ENCODE measurements around the gene RBP3. TPM values are rescaled to one million over a fixed set of nuclear protein-coding genes. Genes with fewer than 3 reads are reported as not detected.

RBP3 gene
- total and polyA plus RNA-seq, 4 donors, result not detected

GRCh38 chr10:47370878-47371277, 22.7 kb downstream of the RBP3 start:
- Histone ChIP-seq H3K27ac (ENCODE audit: low read depth in 1 of 2, low read length in 2 of 2) (no peak overlapping the region), H3K27me3 (ENCODE audit: control insufficient read depth in 4 of 4, insufficient read depth in 4 of 4, low read length in 3 of 4) (peaks cover 0 to 3% (median 0%) of the 10 kb centered on the region in 4 donors), H3K4me1 (ENCODE audit: control insufficient read depth in 4 of 4, insufficient read depth in 4 of 4, low read length in 3 of 4) (no peaks in the 10 kb centered on the region), H3K9ac (ENCODE audit: low read depth in 1 of 2, low read length in 2 of 2) (no peak overlapping the region), H3K9me3 (ENCODE audit: control insufficient read depth in 4 of 4, low read length in 3 of 4) (no peaks in the 10 kb centered on the region), H3K4me3 (ENCODE audit: low read depth in 1 of 3, low read length in 3 of 3) (no peak overlapping the region), H3K36me3 (ENCODE audit: control insufficient read depth in 4 of 4, insufficient read depth in 3 of 4, low read depth in 1 of 4, low read length in 3 of 4) (no peaks in the 10 kb centered on the region)
- DNase-seq (ENCODE audit: low spot score), result peak; percentile 31
- no peak for TF ChIP-seq FOXA1 (IDR thresholded peaks at IDR 0.05)
- TF ChIP-seq REST (IDR thresholded peaks at IDR 0.05), result no peak
- TF ChIP-seq GABPA (IDR thresholded peaks at IDR 0.05 in 1 of 2, conservative IDR thresholded peaks at IDR 0.05 in 1 of 2), result no peak
- TF ChIP-seq RAD21 (IDR thresholded peaks at IDR 0.05), result no peak
- 94% methylated on average over 7 of the region's 7 CpGs for WGBS

GRCh38 chr10:47371629-47372485, 23.7 kb downstream of the RBP3 start:
- DNase-seq (ENCODE audit: low spot score), result peak; percentile 24
- Histone ChIP-seq H3K27ac (ENCODE audit: low read depth in 1 of 2, low read length in 2 of 2) (no peak overlapping the region), H3K4me3 (ENCODE audit: low read depth in 1 of 3, low read length in 3 of 3) (no peak overlapping the region), H3K36me3 (ENCODE audit: control insufficient read depth in 4 of 4, insufficient read depth in 3 of 4, low read depth in 1 of 4, low read length in 3 of 4) (no peaks in the 10 kb centered on the region), H3K27me3 (ENCODE audit: control insufficient read depth in 4 of 4, insufficient read depth in 4 of 4, low read length in 3 of 4) (peaks cover 0 to 3% (median 0%) of the 10 kb centered on the region in 4 donors), H3K9ac (ENCODE audit: low read depth in 1 of 2, low read length in 2 of 2) (no peak overlapping the region), H3K9me3 (ENCODE audit: control insufficient read depth in 4 of 4, low read length in 3 of 4) (no peaks in the 10 kb centered on the region), H3K4me1 (ENCODE audit: control insufficient read depth in 4 of 4, insufficient read depth in 4 of 4, low read length in 3 of 4) (no peaks in the 10 kb centered on the region)
- WGBS, result 85% methylated on average over 7 of the region's 7 CpGs
- TF ChIP-seq SP1 (IDR thresholded peaks at IDR 0.05) (no peak), NR2F2 (IDR thresholded peaks at IDR 0.05) (no peak), TAF1 (conservative IDR thresholded peaks at IDR 0.05) (no peak), REST (IDR thresholded peaks at IDR 0.05) (no peak), JUND (IDR thresholded peaks at IDR 0.05) (no peak), FOXA1 (IDR thresholded peaks at IDR 0.05) (no peak), ATF3 (IDR thresholded peaks at IDR 0.05) (no peak)
